ENCODE measurements around the gene LRBA.

DNA sequence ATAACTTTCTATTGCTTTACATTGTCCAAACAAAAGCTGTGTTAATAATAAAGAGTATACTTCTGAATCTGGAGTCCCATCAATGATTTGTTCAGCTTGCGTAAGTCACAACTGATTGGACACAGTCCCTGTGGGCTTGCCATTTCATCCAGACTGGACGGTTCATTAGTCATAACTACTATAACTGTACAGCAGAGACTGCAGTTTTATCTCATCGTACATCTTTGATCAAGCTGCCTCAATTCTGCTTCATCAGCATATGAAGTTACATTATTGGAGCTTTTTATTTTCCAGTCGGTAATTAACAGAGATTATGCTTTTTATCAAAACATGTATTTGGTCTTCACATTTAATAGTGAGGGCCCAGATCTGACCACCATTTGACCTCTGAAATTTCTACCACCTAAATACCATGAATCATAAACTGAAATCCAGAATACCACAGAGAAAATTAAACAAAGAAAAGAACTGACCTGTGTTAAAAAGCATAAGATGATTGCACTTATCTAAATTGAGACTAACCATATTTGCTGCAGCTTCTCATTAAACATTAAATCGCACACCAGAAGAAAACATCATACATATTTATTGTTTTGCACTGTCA is 445.6 kb downstream of the LRBA start:
- TF ChIP-seq, protein P1, sequence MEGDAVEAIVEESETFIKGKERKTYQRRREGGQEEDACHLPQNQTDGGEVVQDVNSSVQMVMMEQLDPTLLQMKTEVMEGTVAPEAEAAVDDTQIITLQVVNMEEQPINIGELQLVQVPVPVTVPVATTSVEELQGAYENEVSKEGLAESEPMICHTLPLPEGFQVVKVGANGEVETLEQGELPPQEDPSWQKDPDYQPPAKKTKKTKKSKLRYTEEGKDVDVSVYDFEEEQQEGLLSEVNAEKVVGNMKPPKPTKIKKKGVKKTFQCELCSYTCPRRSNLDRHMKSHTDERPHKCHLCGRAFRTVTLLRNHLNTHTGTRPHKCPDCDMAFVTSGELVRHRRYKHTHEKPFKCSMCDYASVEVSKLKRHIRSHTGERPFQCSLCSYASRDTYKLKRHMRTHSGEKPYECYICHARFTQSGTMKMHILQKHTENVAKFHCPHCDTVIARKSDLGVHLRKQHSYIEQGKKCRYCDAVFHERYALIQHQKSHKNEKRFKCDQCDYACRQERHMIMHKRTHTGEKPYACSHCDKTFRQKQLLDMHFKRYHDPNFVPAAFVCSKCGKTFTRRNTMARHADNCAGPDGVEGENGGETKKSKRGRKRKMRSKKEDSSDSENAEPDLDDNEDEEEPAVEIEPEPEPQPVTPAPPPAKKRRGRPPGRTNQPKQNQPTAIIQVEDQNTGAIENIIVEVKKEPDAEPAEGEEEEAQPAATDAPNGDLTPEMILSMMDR (conservative IDR thresholded peaks at IDR 0.05; ENCODE audit: low read depth, low read length), result no peak
- TF ChIP-seq BHLHE40 (IDR thresholded peaks at IDR 0.05; ENCODE audit: low read depth, low read length) (no peak), RAD21 (IDR thresholded peaks at IDR 0.05; ENCODE audit: low read length) (no peak)
